Stimulated activated CD4-positive, alpha-beta T cell treated with anti-CD3 and anti-CD28 coated beads, TNF-alpha, amount 100 ng/mL, for 1 hour (primary cell): Measurements from ENCODE around the gene DIS3L2.

Source experiments
- DNase-seq, 3 donors: peaks; one replicate each; pipeline ENCODE4 v3.0.0-alpha.2; 2020; ENCODE audit warnings: low read depth in 3 of 3, low spot score in 1 of 3

Gene DIS3L2

DNA sequence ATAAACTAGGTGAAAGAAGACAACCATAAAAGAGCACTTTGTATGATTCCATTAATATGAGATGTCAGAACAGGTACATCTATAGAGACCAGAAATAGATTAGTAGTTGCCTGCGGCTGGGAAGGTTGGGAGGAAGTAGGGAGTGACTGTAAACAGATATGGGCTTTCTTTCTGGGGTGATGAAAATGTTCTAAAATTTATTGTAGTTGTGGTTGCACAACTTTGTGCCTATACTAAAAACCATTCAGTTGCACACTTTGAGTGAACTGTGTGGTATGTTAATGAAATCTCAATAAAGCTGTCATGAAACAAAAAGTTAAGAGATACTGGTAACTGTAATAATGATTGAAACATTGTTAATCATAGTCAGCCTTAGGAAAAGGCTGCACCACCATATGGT lies 264.4 kb downstream of the DIS3L2 start:
- no peak for DNase-seq

DNA sequence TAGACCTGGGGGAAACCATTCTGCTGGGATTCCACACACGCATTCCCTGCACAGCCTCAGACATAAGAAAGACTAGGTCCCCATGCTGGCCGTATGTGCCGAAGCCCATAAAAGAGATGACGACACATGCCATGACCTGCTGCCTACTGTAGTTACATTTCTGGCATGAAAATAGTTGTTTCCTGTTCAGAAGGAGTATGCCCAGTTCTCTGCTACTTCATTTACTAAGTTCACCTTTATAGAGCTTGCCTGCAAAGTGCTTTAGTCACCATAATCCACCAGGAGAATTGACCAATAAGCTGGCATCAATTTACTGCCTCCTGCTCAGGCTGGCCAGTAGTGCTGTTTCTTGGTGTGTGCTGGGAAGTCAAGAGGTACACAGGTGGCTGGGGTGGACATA lies 266.8 kb downstream of the DIS3L2 start:
- no peak for DNase-seq

DNA sequence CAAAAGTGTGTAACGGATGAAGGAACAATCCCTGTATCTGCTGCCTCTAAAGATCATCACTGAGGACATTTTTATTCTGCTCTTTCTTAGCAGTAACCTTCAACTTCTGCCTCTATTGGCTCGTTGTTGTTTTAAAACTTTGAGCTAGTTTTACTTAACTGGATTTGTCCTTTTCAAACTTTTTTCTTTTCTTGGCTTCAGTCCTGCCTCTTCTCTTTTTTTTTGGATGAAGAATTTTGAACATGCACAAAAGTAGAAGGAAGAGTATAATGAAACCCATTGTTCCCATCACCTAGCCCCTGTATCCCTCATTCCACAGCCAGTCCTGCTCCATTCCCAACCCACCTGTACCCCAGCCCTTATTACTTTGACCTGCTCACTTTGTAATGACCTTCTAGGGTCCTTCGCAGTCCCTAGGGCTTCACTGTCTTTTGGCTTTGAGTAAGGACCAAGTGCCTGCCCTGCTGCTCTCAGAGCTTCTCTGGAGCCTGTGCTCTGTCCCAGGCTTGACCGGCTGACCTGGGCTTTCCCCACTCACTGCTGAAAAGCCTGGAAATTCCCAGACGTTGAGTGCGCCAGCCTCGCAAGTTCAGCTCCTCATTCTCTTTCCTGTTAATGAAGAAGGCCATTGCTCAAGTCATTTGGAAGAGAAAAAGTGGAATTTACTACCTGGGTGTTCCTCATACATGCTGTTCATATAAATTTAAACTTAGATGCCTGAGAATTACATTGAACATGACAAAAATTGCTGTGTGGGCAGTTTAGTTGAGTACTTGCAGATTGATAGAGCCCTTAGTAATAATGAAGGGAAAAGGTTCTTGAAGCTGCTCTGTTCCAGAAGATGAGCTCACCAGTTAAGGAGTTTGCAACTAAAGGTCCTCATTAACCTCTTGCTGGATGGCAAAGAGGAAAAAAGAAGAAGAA lies 267.7 kb downstream of the DIS3L2 start:
- DNase-seq: no peak

DNA sequence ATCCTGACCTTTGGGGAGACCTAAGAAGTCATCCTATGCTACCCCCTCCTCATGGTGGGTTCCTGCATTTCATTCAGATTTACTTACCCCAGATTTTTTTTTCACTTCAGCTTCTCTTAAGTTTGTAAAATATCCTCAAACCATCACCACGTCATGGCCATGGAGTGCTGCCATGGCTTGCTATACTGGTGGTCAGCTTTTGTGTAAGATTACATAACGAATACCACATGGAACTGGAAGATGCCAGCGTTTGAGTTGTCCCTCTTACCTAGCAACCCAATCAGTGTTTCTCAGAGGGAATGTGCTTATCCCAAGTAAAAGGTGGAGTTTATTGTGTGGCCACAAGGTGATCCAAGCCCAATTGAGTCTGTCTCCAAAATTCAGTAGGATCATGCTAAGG lies 268.4 kb downstream of the DIS3L2 start:
- DNase-seq: no peak

GRCh38 chr2:232230560-232230959 lies 269.0 kb downstream of the DIS3L2 start:
- no peak for DNase-seq

- no peak for DNase-seq
Measured at GRCh38 chr2:232231554-232231953, 270.0 kb downstream of the DIS3L2 start.

DNA sequence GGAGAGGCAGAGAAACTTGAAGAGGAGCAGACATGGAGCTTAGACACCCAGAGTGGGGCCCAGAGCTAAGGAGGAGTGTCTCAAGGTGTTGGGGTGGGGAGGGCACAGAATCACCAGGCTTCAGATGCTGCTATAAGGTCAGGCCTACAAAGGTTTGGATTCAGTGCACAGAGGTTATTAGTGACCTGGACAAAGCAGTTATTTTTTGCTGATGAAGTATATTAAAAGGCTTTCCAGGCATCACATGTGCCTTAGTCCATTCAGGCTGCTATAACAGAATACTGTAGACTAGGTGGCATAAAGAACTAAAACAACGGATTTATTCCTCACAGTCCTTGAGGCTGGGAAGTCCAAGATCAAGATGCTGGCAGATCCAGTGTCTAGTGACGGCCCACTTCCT lies 271.4 kb downstream of the DIS3L2 start:
- DNase-seq: no peak

DNA sequence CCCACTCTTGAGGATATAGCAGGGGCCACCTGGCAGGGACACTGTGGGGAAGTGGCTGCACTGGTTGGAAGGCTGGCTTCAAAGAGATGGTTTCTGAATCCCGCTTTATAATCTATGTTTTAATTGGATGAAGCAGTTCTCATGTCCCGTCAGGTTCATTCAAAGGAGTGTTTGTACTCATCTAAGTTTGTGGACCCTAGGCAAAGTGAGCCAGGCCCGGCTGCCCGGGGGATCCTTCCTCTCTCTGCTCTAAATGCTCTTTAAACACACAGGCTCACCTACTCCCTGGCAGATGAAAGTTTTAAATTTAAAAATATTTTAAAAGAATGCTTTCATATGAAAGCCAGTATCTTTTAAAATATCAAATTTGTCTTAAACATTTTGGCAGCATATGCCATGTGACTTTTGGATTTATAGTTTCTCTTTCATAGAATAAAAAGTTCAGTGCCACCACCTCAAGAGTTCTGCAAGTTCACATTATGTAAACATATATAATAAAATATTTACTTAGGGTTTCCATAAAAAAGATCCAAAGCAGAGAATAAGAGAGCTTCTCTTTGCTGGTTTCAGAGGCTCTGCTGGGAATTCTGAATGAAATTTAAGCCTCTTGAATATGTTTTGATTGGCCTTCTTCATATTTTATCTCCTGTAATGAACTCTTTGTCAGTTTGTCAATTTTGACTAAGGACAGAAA lies 273.6 kb downstream of the DIS3L2 start:
- no peak for DNase-seq

GRCh38 chr2:232235716-232236115 lies 274.2 kb downstream of the DIS3L2 start:
- no peak for DNase-seq

GRCh38 chr2:232236200-232236599 lies 274.7 kb downstream of the DIS3L2 start:
- DNase-seq: no peak

GRCh38 chr2:232237464-232237863 lies 276.0 kb downstream of the DIS3L2 start:
- DNase-seq: no peak

GRCh38 chr2:232238108-232238507 lies 276.6 kb downstream of the DIS3L2 start:
- DNase-seq: no peak

- DNase-seq: no peak
Measured at GRCh38 chr2:232238596-232238995, 277.1 kb downstream of the DIS3L2 start.

DNA sequence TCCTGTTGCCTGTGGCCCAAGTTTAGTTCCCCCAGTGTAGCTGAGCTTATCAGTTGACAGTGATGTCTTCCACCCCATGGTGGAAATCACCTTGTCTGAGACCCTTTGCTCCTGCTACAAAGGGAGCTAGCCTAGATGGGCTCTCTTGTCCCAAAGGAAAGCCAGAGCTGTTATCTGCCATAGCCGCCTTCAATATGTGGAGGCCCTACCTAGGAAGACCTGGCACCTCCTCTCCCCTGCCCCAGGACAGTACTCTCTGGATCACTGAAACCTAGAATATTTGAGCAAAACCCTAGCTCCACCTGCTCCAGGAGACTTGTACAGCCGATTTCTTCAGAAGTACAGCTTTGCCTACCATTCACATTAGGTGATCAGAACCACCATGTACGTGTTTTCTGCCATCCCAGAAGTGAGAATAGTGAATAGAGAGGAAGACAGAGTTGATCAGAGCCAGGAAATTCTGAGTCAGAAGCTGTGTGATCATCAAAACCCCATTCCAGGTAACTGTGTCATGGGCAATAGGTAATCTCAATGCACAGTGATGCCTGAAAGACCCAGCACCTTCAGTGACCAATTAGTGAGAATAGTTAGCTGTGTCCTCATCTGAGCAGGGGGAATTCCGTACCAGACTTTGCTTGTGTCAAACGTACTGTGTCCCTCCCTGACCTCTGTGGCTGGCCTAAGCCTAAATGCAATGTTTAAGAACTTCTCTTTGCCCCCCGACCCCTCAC lies 278.6 kb downstream of the DIS3L2 start:
- DNase-seq: no peak

DNA sequence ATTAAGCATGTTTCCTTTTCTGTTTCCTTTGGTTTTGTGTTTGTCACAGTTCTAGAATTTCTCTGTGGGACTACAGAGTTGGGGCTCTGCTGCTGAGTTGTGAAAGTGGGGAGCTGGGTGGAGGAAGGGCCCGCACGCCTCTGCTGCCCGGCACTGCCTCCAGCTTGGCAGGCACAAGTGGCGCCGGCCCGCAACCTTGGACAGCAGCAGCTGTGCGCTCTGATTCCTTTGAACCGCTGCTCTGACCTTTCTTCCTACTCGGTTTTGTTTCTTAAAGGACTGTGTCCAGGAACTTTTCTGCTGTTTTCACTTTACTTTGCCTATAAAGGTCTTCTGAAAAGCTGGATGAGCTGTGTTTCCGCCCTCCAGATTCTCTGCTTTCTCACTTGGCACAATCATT lies 279.4 kb downstream of the DIS3L2 start:
- DNase-seq: no peak

GRCh38 chr2:232242316-232242715 lies 280.8 kb downstream of the DIS3L2 start:
- DNase-seq: no peak

- DNase-seq: no peak
Measured at GRCh38 chr2:232245111-232245510, 283.6 kb downstream of the DIS3L2 start.

DNA sequence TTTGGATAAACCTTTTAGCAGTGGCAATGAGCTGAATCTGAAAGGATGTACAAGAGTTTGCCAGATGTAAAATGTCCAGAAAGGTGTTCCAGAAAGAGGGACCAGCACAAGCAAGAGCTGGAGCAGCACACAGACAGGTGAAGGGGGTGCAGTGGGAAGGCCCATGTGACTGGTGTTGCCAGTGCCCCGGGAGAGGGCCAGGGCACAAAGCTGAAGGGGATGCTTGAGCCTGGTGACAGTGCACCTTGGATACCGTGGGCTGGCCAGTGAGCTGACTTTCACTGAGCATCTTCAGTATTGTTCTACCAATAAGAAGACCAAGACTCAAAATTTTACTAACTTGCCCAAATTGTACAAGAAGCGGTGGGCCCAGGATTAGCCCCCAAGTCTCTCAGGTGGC lies 284.7 kb downstream of the DIS3L2 start:
- DNase-seq: no peak

GRCh38 chr2:232249096-232249495 lies 287.6 kb downstream of the DIS3L2 start:
- no peak for DNase-seq

- DNase-seq: no peak
Measured at GRCh38 chr2:232250246-232251175, 289.0 kb downstream of the DIS3L2 start.

DNA sequence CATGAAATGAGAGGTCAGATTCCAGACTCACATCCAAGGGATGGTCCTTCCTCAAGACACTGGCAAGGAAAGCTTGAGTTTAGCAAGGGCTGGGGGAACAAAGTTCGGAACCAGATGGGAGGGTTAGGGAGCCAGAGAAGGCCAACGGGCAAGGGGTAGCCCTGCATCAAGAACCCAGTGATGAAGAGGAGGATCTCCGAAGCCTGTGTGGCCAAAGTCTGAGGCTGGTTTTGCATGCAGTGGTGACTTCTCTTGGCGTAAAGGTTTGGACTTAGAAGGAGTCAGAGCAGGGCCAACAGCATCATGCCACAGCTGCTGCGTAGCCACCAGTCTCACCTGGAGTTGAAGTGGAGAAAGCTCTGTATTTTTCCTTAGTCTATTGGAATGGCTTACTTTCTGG lies 293.5 kb downstream of the DIS3L2 start:
- no peak for DNase-seq
